Suprapubic skin (tissue), 3 donors: ENCODE data around the gene SORCS2.

Experiments
- POLR2AphosphoS5 ChIP-seq, 3 donors: sonication (generic); formaldehyde crosslinking; IDR thresholded peaks; one replicate each; pipeline ENCODE4 v1.6.1; 2017; ENCODE audit warnings: antibody characterized with exemption in 3 of 3
- TF ChIP-seq, protein P1 (sequence below), 2 donors: fragments of 200-600 bp in 1 of 2; fragments of 450-650 bp in 1 of 2; sonication (generic) in 1 of 2; IDR thresholded peaks; one replicate each; pipeline ENCODE4 v1.5.1; 2016 to 2019; ENCODE audit warnings: antibody characterized with exemption in 2 of 2, mild to moderate bottlenecking in 1 of 2, moderate library complexity in 1 of 2

GRCh38 chr4:7665321-7665720, 473.0 kb downstream of the SORCS2 start:
- TF ChIP-seq, protein P1, sequence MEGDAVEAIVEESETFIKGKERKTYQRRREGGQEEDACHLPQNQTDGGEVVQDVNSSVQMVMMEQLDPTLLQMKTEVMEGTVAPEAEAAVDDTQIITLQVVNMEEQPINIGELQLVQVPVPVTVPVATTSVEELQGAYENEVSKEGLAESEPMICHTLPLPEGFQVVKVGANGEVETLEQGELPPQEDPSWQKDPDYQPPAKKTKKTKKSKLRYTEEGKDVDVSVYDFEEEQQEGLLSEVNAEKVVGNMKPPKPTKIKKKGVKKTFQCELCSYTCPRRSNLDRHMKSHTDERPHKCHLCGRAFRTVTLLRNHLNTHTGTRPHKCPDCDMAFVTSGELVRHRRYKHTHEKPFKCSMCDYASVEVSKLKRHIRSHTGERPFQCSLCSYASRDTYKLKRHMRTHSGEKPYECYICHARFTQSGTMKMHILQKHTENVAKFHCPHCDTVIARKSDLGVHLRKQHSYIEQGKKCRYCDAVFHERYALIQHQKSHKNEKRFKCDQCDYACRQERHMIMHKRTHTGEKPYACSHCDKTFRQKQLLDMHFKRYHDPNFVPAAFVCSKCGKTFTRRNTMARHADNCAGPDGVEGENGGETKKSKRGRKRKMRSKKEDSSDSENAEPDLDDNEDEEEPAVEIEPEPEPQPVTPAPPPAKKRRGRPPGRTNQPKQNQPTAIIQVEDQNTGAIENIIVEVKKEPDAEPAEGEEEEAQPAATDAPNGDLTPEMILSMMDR (IDR thresholded peaks at IDR 0.05) = no peak
- no peak for TF ChIP-seq POLR2AphosphoS5 (IDR thresholded peaks at IDR 0.05)
